ENCODE measurements around the gene KRT85. TPM values are rescaled to one million over a fixed set of nuclear protein-coding genes. Genes with fewer than 3 reads are reported as not detected.

KRT85 gene
- total RNA-seq, 1 donor from 2014 or later = not detected

- H3K9me3 ChIP-seq = no peaks in the 10 kb centered on the region
- H3K4me3 ChIP-seq = no peak overlapping the region
- H3K36me3 ChIP-seq = no peaks in the 10 kb centered on the region
- DNase-seq = no peak
- H3K4me1 ChIP-seq = no peaks in the 10 kb centered on the region
- peaks cover 10% of the 10 kb centered on the region for H3K27me3 ChIP-seq
- intact Hi-C loops (cut with DNase I) = no loop called here
- TF ChIP-seq CTCF (IDR thresholded peaks at IDR 0.05) = no peak
- H3K27ac ChIP-seq = no peak overlapping the region
- ATAC-seq = no peak
Measured at GRCh38 chr12:52392465-52393007, 25.3 kb upstream of the KRT85 start.

GRCh38 chr12:52391618-52392002 is 24.3 kb upstream of the KRT85 start:
- DNase-seq (peak; percentile 64), ATAC-seq (peak; percentile 5)
- intact Hi-C loops (cut with DNase I) = no loop called here
- Histone ChIP-seq H3K9me3 (no peaks in the 10 kb centered on the region), H3K27me3 (peaks cover 10% of the 10 kb centered on the region), H3K4me3 (no peak overlapping the region), H3K36me3 (no peaks in the 10 kb centered on the region), H3K27ac (no peak overlapping the region), H3K4me1 (no peaks in the 10 kb centered on the region)
- no peak for TF ChIP-seq CTCF (IDR thresholded peaks at IDR 0.05)

- Histone ChIP-seq H3K27ac (no peak overlapping the region), H3K4me3 (no peak overlapping the region), H3K4me1 (no peaks in the 10 kb centered on the region), H3K36me3 (no peaks in the 10 kb centered on the region), H3K27me3 (peaks cover 10% of the 10 kb centered on the region), H3K9me3 (no peaks in the 10 kb centered on the region)
- ATAC-seq = peak; percentile 47
- DNase-seq = peak; percentile 60
- peak; percentile 43 for TF ChIP-seq CTCF (IDR thresholded peaks at IDR 0.05)
- intact Hi-C loops (cut with DNase I) = no loop called here
Measured at GRCh38 chr12:52390739-52391617, 23.7 kb upstream of the KRT85 start.

- Histone ChIP-seq H3K9me3 (no peaks in the 10 kb centered on the region), H3K4me3 (no peak overlapping the region), H3K27me3 (peaks cover 4% of the 10 kb centered on the region), H3K36me3 (no peaks in the 10 kb centered on the region), H3K27ac (no peak overlapping the region), H3K4me1 (no peaks in the 10 kb centered on the region)
- DNase-seq (peak; percentile 53), ATAC-seq (no peak)
- no peak for TF ChIP-seq CTCF (IDR thresholded peaks at IDR 0.05)
- intact Hi-C loops (cut with DNase I) = no loop called here
Measured at GRCh38 chr12:52389313-52390207, 22.3 kb upstream of the KRT85 start.

- Histone ChIP-seq H3K27me3 (no peaks in the 10 kb centered on the region), H3K36me3 (no peaks in the 10 kb centered on the region), H3K4me1 (no peaks in the 10 kb centered on the region), H3K4me3 (no peak overlapping the region), H3K9me3 (no peaks in the 10 kb centered on the region), H3K27ac (no peak overlapping the region)
- DNase-seq (peak; percentile 23), ATAC-seq (no peak)
- no peak for TF ChIP-seq CTCF (IDR thresholded peaks at IDR 0.05)
- intact Hi-C loops (cut with DNase I) = no loop called here
Measured at GRCh38 chr12:52387859-52388258, 20.6 kb upstream of the KRT85 start.

Measured in upper lobe of right lung (tissue), 1 donor.